ENCODE measurements around the gene ZFYVE9.
A peak's percentile ranks its signal among the peaks of the same experiment; 100 is the strongest.
"Not testable (repeated sequence)": the region's sequence is repeated elsewhere in the genome, so short reads cannot be mapped to it uniquely, and the experiment has no call there.

Gene ZFYVE9, protein sequence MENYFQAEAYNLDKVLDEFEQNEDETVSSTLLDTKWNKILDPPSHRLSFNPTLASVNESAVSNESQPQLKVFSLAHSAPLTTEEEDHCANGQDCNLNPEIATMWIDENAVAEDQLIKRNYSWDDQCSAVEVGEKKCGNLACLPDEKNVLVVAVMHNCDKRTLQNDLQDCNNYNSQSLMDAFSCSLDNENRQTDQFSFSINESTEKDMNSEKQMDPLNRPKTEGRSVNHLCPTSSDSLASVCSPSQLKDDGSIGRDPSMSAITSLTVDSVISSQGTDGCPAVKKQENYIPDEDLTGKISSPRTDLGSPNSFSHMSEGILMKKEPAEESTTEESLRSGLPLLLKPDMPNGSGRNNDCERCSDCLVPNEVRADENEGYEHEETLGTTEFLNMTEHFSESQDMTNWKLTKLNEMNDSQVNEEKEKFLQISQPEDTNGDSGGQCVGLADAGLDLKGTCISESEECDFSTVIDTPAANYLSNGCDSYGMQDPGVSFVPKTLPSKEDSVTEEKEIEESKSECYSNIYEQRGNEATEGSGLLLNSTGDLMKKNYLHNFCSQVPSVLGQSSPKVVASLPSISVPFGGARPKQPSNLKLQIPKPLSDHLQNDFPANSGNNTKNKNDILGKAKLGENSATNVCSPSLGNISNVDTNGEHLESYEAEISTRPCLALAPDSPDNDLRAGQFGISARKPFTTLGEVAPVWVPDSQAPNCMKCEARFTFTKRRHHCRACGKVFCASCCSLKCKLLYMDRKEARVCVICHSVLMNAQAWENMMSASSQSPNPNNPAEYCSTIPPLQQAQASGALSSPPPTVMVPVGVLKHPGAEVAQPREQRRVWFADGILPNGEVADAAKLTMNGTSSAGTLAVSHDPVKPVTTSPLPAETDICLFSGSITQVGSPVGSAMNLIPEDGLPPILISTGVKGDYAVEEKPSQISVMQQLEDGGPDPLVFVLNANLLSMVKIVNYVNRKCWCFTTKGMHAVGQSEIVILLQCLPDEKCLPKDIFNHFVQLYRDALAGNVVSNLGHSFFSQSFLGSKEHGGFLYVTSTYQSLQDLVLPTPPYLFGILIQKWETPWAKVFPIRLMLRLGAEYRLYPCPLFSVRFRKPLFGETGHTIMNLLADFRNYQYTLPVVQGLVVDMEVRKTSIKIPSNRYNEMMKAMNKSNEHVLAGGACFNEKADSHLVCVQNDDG (N-terminal part only)

DNA sequence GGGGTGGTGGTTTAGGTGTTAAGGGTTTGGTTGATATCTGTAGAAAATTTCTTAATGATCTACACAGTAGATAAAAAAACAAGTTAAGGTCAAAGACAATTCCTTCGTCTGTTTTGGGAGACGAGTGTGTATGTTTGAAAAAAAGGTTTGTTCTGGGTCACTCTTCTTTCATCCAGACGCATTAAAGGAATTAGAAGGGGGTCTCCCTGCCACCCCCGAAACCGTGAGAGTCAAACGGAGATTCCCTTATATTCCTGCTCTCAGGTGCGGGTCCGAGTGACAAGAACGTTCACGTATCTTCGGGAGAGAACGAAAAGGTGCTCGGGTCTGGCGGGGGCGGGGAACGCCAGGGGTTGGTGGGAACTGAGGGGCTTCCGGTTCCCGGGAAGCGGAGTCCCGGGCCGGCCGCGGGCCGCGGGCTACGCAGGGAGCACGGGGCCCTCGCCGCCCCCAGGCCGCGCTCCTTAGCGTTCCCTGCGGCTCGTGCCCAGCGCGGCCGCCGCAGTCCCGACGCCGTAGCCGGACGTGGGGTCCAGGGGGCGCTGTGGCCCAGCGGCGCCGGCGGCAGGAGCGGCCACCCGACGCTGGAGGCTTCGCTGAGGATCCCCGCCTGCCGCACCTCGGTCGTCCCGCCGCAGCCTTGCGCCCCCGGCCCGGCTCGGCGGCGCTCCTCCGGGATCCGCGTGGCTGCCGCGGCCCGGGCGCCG is at the start of gene ZFYVE9:
TSS of gene ZFYVE9 (plus strand) at position 577 of the 707 bp plus-strand sequence. CDS start 91,118 bp downstream, outside the sequence.
- peak; percentile 79 for DNase-seq

DNA sequence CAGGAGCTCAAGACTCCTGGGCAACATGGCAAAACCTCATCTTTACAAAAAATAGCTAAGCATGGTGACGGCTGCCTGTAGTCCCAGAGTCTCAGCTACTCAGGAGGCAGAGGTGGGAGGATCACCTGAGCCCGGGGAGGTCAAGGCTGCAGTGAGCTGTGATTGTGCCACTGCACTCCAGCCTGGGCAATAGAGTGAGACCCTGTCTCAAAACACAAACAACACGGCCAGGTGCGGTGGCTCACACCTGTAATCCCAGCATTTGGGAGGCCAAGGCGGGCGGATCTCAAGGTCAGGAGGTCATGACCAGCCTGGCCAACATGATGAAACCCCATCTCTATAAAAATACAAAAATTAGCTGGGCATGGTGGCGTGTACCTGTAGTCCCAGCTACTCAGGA is 47.6 kb upstream of the ZFYVE9 start:
- not testable (repeated sequence) for DNase-seq

DNA sequence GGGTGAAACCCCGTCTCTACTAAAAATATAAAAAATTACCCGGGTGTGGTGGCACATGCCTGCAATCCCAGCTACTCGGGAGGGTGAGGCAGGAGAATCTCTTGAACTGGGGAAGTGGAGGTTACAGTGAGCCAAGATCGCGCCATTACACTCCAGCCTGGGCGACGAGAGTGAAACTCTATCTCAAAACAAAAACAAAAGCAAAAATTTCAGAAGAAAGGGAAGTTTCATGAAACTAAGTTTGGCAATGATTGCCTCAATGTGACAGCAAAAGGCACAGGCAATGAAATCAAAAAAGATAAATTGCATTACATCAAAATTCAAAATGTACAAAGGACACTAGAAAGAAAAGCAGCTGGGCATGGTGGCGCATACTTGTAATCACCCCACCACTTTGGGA is 45.7 kb upstream of the ZFYVE9 start:
- no peak for DNase-seq

DNA sequence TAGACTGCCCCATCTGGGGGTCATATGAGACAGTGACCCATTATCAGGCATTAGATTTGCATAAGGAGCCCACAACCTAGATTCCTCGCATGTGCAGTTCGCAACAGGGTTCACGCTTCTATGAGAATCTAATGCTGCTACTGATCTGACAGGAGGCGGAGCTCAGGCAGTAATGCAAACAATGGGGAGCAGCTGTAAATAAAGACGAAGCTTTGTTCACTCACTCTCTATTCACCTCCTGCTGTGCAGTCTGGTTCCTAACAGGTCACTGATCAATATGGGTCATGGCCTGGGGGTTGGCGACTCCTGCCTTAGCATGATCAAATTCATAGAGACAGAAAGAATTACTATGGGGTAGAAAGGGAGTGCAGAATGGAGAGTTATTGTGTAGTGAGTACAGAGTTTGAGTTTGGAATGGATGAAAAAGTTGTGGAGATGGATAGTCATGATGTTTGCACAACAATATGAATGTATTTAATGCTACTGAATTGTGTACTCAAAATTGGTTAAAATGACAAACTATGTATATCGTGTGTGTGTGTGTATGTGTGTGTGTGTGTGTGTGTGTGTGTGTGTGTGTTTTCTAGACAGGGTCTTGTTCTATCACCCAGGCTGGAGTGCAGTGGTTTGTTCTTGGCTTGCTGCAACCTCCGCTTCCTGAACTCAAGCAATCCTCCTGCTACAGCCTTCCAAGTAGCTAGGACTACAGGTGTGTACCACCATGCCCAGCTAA is 43.6 kb upstream of the ZFYVE9 start:
- DNase-seq: peak; percentile 33

DNA sequence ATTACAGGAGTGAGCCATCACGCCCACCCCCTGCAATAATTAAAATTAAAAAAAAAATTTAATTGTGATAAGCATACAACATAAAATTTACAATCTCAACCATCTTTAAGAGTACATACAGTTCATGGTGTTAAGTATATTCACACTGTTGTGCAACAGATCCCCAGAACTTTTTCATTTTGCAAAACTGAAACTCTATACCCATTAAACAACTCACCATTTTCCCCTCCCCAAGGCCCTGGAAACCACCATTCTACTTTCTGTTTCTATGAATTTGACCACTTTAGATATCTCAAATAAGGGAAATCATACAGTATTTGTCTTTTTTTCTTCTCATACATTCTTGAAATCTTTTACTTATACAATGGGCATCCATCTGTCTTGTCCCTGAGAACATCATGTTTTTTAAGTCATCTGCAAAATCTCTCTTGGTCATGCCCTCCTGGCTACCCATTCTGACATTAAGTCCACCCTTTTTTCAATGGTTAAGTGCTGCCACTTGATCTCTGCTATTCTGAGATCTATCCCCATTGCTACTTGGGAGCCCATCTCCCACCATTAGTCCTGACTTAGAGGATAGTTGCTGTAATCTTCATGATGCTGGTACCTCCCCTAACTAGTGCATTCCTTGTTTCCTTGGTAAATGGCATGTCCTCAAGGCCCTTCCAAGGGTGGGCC is 39.4 kb upstream of the ZFYVE9 start:
- DNase-seq: no peak

DNA sequence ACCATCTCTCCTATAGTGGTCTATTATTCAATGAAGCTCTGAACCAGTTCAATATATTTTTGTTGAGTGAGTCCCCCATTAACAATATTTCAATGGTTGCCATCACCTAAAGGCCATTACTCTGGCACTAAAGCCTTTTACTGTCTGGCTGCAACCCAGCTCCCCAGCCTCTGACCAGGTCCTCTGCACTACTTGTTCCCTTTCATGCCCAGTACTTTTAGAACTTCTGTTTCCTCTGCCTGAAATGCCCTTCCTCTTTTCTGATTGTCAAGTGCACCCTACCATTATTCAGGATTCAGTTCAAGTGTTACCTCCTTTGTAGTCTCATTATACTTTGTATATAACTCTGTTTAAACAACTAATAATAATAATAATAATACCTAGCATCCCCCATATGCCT is 30.4 kb upstream of the ZFYVE9 start:
- DNase-seq: no peak

DNA sequence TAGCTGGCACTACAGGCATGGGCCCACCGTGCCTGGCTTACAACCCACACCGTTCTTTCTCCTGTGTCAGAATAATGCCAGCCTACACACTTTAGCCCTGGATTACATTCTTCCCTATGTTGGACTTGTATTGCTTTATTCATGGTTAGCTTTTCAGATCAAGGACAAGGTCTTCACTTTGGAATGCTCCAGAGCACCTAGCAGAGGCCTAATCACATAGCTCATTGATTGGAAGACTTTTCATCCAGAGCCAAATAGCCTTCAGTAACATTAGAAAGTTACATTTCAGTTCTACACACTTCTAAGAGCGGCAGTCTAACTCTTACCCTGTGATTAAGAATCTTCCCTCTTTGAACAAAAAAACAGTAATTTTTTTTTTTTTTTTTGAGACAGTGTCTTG is 29.4 kb upstream of the ZFYVE9 start:
- no peak for DNase-seq

DNA sequence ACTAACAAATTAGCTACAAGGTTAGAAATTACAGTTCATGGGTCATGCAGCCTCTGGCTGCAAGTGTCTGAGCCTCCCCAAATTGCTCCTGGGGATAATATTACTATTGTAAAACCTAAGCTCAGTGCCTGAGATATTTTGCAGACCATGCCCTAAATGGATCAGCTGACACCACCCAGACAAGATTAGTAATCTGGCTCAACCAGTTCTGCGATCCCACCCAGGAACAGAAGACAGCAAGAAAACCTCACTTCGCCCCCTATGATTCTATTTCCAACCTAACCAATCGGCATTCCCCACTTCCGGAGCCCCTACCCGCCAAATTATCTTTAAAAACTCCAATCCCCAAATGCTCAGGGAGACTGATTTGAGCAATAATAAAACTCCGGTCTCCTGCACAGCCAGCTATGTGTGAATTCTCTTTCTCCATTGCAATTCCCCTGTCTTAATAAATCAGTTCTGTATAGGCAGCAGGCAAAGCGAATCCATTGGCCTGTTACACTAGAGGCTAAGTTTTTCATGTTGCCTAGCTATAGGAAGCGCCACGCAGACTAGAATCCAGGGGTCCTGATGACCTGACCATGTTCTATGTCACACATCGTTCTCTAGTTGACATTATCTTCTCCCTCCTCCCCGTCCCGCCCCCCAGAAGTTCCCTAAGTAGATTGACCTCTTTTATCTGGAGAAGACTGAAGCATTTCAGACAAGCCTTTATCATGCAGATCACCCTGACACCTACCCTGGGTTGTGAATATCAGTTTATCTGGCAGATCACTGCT is 22.4 kb upstream of the ZFYVE9 start:
- DNase-seq: no peak

DNA sequence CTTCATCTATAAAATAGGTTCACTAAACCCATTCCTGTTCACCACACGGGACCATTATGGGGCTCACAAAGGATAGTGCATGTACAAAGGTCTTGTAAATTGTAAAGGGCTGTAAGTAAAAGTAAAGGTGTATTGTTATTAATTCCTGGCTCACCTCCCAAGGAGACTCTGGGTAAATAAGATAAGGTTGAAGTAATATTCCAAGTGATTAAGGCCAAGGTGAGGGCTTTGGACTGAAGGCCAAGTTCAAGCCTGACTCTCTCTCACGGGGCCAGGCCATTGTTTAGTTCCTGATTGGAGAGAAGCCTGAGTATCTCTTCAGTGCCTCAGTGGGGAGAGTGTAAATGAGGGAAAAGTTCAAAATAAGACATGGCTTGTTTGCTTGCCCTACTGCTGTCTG is 19.5 kb upstream of the ZFYVE9 start:
- no peak for DNase-seq

DNA sequence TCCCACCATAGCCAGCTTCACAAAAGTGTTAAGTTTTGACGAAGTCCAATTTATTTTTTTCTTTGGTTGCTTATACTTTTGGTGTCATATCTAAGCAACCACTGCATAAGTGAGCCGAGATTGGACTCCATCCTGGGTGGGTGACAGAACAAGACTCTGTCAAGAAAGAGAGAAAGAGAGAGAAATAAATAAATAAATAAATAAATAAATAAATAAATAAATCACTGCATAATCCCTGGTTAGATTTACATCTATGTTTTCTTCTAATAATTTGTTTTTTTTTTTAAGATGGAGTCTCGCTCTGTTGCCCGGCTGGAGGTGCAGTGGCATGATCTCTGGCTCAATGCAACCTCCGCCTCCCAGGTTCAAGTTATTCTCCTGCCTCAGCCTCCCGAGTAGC is 18.3 kb upstream of the ZFYVE9 start:
- no peak for DNase-seq

DNA sequence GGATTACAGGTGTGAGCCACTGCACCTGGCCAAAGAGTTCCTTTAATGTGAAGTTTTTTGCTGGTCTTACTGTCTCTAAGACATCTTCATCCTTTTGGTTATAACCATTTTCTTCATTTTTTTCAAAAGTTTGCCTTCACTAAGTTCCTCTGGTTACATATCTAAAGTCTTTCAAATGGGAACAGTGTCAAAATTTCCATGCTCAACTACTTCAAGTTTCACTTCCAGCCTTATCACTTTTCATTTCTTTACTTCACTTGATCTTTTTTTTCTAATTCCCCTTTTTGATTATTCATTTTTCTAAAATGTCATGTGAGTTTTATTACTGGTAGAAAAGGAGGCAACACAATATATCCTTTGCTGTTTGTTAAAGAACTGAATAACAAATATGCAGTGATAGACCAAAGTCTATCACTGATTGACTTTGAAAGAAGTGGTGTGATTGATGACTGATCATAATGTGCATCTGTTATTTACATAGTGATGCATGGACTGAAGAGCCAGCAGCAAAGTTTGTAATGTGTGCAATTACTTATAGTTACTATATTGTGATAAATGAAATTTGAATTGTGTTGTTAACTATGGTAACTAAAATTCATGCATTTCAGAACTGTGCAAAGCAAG is 16.0 kb upstream of the ZFYVE9 start:
- no peak for DNase-seq

DNA sequence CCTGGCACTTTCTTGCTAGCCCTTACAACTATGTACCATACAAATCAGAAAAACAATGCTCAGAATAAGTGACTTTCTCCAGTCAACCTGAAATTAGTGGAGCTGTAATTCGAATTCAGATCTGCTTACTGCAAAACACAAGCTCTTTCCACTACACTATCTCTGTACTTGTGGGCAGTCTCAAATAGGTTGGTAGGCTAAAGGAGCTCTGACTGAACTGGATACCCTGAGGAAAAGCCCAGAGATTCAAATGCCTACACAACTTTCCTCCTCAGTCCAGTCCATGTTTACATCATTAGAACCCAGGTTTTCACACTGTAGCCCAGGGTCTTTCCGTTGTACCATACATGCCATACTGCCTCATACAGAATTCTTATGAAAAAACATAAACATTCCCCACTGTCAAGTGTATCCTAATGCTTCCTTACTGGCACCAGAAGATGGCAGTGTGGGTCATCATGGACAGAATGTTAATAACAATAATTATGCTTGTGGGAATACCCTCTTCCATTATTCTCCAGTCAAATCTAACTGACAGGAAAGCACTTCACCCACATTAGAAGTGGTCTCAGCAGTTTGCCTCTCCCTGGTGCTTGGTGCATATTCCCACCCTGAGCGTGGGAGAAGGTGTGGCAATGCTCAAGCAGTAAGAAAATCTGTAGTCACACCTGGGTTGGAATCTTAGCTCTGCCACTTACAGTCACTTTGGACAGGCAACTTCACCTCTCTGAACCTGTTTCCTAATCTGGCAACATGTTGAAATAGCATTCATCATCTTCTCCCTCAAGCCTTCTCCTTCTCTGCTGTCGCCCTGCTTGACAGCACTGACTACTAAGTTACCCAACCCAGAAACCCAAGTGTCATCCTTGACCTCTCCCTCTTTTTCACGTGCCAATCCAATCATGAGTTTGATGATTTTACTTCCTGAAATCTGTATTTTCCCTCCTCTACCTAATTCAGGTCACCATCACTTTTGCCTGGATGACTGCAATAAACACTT is 14.4 kb upstream of the ZFYVE9 start:
- peak; percentile 18 for DNase-seq

DNA sequence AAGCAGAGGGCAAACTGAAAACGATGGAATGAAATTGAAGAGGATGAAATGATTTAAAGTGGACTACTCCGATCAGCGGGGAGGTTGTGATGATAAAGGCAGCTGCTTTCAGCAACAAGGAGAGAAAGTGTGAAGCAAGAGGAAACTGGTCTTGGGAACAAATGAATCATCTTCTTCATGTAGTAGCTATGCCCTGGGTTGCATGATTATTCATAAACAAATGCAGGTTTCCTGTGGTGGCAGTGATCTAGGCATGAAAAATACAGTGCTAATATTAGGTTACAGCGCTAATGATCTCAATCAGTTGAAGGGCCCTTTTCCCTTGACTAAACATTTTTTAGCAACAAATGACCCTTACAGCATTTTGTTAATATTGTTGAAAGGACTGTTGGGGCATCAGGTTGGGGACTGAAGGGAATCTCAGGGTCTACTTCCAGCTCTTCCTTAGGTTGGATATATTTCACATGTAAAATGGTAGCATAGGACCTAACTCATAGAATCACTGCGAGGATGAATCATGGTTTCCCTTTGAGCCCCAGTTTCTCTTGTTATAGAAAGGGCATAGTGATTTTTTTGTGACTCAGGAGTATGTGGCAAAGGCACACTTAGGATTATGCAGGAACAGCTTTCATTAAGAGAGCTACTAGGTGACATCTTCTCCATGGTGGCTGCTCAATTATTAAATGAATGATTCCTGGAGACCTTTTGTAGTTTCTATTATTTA is 1.9 kb upstream of the ZFYVE9 start:
- no peak for DNase-seq

DNA sequence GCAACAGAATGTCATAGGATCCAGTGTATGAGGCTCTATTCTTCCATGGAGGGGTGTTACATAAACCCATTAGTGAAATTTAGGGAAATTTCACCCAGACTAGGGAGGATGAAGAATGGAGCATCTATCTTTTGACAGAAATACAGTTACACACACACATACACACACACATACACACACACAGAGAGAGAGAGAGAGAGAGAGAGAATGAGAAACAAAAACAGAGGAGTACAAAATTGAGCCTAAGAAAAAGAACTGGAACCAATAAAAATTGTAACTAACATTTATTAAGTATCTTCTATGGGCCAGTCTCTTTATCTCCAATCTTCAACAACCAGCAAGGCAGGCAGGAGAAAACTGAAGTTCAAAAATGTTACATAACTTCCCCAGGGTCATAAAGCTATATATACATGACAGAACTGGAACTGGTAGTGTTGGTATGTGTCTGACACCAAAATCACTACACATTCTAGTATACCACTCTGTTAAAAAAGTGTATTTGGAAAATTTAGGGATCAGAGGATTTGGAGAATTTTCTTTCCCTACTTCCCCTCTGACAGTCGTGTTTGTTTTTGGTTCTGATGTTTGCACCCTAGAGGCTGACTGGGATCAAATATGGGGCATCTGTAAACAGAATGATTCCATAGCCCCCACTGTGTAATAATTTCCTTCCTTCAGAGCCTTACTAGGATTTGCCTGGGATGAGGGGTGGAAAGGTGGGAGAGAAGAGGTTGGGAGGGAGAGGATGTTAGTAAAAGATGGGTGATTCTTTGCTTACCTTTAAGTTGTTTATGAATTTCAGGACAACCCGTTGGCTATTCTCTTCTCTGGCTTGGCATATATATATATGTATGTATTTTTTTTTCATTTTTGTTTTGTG is 1.0 kb upstream of the ZFYVE9 start:
- DNase-seq: no peak

DNA sequence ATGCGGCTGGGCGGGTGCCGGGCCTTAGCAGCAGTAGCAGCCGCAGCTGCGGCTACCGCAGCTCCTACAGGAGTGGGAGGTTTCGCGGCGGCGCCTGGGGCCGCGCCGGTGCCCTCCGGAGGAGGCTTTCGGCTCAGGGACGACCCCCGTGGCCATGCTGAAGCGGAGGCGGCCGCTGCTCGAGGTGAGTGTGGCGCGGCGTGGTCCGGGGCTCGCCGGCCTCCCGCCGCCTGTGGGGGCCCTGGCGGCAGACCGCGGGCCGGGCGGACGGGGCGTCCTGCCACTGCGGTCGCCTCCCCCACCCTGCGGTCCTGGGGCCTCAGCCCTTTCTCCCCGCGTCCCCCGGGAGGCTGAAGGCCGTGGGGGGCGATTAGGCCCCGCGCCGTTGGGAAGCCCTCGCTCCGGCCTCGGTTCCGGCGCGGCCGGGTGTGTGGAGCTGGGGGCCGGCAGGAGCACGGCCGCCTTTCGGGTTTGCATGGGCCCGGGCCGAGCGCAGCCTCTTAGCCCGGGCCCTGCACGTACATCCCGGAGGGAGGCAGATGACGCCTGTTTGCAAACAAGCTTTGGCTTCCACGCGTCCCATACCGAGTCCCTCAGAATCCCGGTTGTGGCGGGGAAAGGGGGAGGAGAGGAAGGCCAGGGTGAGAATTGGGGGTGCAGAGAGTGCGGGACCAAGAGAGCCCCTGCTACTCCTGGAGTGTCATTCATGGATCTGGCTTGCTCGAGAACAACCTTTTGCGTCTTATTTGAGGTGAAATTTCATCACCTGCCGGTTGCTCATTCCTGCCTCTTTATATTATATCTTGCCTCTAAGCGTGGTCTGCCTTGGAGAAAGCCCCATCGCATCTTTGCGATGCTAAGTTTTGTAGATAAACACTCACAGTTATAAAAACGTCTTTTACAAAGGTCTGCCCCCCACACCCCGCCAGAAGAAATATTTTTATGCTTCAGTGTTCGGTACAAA is 613 bp downstream of the ZFYVE9 start:
- DNase-seq: peak; percentile 27

DNA sequence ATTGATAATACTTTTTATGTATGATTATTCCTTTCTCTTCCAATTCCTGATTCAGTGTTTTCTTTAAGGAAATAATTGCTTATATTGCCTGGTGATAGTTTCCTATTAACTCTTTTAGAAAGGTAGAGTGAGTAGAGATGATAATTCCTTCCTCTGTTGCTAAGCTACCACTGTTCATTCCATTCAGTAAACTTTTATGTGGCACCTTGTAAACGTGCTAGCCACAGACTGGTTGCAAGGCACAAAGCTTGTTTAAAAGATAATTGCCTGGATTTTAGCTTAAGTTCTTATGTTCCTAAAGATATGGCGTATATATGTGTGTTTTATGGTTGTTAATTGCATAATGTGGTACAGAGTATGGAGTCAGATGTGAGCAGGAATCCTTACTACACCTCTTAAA is 3.2 kb downstream of the ZFYVE9 start:
- no peak for DNase-seq

Data from NCI-H774 (cell line).